ENCODE data around the gene NUDT1.

DNA sequence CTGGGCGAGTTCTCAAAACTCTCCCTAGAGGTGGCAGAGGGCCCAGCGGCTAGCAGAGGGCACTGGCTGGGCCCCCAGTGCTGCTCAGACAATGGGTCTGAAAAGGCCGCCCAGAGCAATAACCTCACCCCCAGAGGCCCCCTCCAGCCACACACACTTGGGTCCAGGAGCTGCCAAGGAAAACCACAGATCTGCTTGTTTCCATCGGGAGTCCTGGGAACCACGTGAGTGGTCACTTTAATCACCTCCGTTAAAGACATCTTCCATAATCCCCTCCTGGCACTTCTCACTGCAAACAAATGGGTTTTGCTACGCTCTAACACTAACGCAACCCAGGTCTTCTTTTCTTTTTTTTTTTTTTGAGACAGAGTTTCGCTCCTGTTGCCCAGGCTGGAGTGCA, 30.0 kb downstream of the NUDT1 start:
- TF ChIP-seq POLR2AphosphoS5 (IDR thresholded peaks at IDR 0.05; ENCODE audit: low read depth, low read length) (no peak), CTCF (IDR thresholded peaks at IDR 0.05) (no peak)
- TF ChIP-seq, protein P1, sequence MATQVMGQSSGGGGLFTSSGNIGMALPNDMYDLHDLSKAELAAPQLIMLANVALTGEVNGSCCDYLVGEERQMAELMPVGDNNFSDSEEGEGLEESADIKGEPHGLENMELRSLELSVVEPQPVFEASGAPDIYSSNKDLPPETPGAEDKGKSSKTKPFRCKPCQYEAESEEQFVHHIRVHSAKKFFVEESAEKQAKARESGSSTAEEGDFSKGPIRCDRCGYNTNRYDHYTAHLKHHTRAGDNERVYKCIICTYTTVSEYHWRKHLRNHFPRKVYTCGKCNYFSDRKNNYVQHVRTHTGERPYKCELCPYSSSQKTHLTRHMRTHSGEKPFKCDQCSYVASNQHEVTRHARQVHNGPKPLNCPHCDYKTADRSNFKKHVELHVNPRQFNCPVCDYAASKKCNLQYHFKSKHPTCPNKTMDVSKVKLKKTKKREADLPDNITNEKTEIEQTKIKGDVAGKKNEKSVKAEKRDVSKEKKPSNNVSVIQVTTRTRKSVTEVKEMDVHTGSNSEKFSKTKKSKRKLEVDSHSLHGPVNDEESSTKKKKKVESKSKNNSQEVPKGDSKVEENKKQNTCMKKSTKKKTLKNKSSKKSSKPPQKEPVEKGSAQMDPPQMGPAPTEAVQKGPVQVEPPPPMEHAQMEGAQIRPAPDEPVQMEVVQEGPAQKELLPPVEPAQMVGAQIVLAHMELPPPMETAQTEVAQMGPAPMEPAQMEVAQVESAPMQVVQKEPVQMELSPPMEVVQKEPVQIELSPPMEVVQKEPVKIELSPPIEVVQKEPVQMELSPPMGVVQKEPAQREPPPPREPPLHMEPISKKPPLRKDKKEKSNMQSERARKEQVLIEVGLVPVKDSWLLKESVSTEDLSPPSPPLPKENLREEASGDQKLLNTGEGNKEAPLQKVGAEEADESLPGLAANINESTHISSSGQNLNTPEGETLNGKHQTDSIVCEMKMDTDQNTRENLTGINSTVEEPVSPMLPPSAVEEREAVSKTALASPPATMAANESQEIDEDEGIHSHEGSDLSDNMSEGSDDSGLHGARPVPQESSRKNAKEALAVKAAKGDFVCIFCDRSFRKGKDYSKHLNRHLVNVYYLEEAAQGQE (IDR thresholded peaks at IDR 0.05; ENCODE audit: insufficient read depth in 1 of 2, low read depth in 2 of 2, low read length in 1 of 2), result no peak
